Ovary (tissue), 9 donors: ENCODE data around the gene DNAJC21. TPM values are rescaled to one million over a fixed set of nuclear protein-coding genes. Genes with fewer than 3 reads are reported as not detected.

Source experiments
- DNase-seq, 5 donors: peaks; one replicate each; pipeline ENCODE4 v3.0.0-alpha.2; 2019 to 2020
- H3K27ac ChIP-seq, 2 donors: fragments of 200-600 bp; one replicate each; pipeline versions ENCODE4 v1.5.1 to v1.8.0; 2019 to 2022
- H3K27me3 ChIP-seq: fragments of 200-600 bp; one replicate; pipeline ENCODE4 v1.8.0; 2022
- H3K36me3 ChIP-seq: fragments of 200-600 bp; sonication (generic); one replicate; pipeline ENCODE4 v1.5.1; 2019
- H3K4me1 ChIP-seq: one replicate; pipeline ENCODE4 v1.8.1; 2013; ENCODE audit warnings: mild to moderate bottlenecking, moderate library complexity; ENCODE audit not compliant: insufficient read depth
- H3K4me3 ChIP-seq: fragments of 200-600 bp; sonication (generic); one replicate; pipeline ENCODE4 v1.5.1; 2017
- H3K9me3 ChIP-seq, 2 donors: fragments of 200-600 bp in 1 of 2; sonication (generic) in 1 of 2; one replicate each; pipeline versions ENCODE4 v1.5.1 to v1.8.1; 2013 to 2019; ENCODE audit warnings: mild to moderate bottlenecking in 1 of 2, moderate library complexity in 1 of 2
- EP300 ChIP-seq: sonication (generic); formaldehyde crosslinking; IDR thresholded peaks from one replicate; pipeline ENCODE4 v1.6.1; 2017; ENCODE audit warnings: antibody characterized with exemption
- POLR2A ChIP-seq: fragments of 450-650 bp; IDR thresholded peaks from one replicate; pipeline ENCODE4 v1.6.1; 2017; ENCODE audit warnings: antibody characterized with exemption, mild to moderate bottlenecking, moderate library complexity
- WGBS, 3 donors: extraction: QIAGEN DNeasy Blood & Tissue Kit in 1 of 3; methylation state at CpG; one replicate each; pipeline versions ENCODE4 v1.1.5 to v1.1.7; 2013 to 2017; 5-methylcytosine and 5-hydroxymethylcytosine counted together
- intact Hi-C, 4 donors: fragments of 100-400 bp; cut with DNase I; formaldehyde crosslinking; loops; one replicate each; pipeline versions ENCODE4 v1.11.0 to v1.15.1; 2022 to 2023
- polyA plus RNA-seq, 2 donors: library from polyadenylated mRNA; stranded (reverse); fragments of 200-250 nt in 1 of 2; fragments of 350-450 nt in 1 of 2; fragmentation: Illumina TruSeq in 1 of 2; extraction: RNeasy Lipid Tissue Mini Kit (QIAGEN cat#74804) in 1 of 2; gene quantifications; one replicate each; pipeline ENCODE4 v1.2.3, GENCODE V29; 2013 to 2014
- total RNA-seq, 7 donors: library from RNA; depleted of rRNA in 2 of 7; stranded (reverse); fragments of >200 nt in 2 of 7; fragmentation: NEBNext Ultra II Directional in 3 of 7; extraction: Animal tissue kit (Norgen Biotek cat#: 25700) in 3 of 7; gene quantifications; one replicate each; pipeline versions ENCODE4 v1.1.0 to v1.2.4, GENCODE V29; 2016 to 2023
- TF ChIP-seq, protein P1 (sequence below), 3 donors: fragments of 450-650 bp in 2 of 3; fragments of 200-600 bp in 1 of 3; IDR thresholded peaks; one replicate each; pipeline versions ENCODE4 v1.5.1 to v1.8.0; 2016 to 2022; ENCODE audit warnings: antibody characterized with exemption in 3 of 3, mild to moderate bottlenecking in 1 of 3
- donor health status: DM: no; HTN: no; CAD: no; lungs with moderate emphysema.
- donor health status: DM: no; HTN: no; CAD: no.
- donor health status: Bipolar disorder and iron deficiency.
- donor health status: DM: yes; HTN: yes; CAD: no.
- donor health status: DM: no; HTN: no; CAD: no.
- donor health status: DM: yes; HTN: yes; CAD: no.

DNAJC21 gene
- total and polyA plus RNA-seq, 9 donors = 19.4 to 38.7 (median 31.8) TPM

DNA sequence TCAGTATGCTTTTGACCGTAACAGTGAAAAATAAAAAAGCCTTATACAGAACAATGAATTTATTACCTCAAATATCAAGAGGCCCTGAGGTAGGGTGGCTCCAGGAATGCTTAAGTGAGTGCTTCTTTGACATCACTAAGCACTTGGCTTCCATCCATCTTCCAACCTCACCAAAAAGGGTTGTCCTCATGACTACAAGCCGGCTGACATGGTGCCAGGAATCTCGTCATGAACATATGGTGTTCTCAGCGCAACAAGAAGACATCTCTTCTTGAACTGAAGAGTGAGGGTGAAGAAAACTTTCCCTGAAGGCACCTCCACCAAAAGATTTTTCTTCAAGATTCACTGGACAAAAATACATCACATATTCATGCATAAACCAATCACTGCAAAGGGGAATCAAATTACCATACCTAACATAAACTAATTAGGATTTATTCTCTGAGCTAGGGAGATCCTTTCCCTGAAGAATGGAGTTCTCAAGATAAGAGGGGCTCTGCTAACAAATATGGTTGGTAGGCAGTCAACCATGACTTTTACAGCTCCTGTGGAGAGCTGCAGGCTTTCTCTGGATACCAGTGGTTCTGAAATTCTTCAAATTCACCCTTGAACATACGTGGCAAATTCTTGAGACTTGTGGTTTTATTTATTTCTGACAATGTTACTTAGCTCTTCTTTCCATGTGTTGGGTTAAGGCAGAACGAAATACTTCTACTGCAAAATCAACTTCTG lies 68.9 kb downstream of the DNAJC21 start:
- Histone ChIP-seq H3K36me3 (no peaks in the 10 kb centered on the region), H3K27ac (no peak overlapping the region), H3K4me3 (no peak overlapping the region), H3K9me3 (no peaks in the 10 kb centered on the region), H3K27me3 (no peaks in the 10 kb centered on the region), H3K4me1 (no peaks in the 10 kb centered on the region)
- TF ChIP-seq, protein P1, sequence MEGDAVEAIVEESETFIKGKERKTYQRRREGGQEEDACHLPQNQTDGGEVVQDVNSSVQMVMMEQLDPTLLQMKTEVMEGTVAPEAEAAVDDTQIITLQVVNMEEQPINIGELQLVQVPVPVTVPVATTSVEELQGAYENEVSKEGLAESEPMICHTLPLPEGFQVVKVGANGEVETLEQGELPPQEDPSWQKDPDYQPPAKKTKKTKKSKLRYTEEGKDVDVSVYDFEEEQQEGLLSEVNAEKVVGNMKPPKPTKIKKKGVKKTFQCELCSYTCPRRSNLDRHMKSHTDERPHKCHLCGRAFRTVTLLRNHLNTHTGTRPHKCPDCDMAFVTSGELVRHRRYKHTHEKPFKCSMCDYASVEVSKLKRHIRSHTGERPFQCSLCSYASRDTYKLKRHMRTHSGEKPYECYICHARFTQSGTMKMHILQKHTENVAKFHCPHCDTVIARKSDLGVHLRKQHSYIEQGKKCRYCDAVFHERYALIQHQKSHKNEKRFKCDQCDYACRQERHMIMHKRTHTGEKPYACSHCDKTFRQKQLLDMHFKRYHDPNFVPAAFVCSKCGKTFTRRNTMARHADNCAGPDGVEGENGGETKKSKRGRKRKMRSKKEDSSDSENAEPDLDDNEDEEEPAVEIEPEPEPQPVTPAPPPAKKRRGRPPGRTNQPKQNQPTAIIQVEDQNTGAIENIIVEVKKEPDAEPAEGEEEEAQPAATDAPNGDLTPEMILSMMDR (IDR thresholded peaks at IDR 0.05) = no peak
- TF ChIP-seq POLR2A (no peak), EP300 (no peak)
- intact Hi-C loops = no loop called here
- DNase-seq = no peak
- WGBS, 3 donors = 60 to 68% (median 63%) methylated on average over 6 of the region's 6 CpGs

DNA sequence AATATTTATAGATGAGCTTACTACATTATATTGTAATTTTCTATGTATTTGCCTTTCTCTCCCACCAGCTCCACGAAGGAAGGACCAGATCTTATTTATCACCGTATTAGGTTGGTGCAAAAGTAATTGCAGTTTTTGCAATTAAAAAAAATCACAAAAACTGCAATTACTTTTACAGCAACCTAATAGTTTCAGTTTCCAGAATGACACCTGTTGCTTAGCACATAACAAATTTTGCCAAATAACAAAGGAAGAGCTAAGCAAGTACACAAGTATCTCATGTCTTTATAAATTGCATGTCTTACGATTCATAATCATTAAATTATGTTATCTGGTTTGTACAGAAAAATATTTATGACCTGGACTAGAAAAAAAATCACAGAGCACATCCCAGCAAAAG lies 72.5 kb downstream of the DNAJC21 start:
- Histone ChIP-seq H3K9me3 (no peaks in the 10 kb centered on the region), H3K27me3 (no peaks in the 10 kb centered on the region), H3K4me3 (no peak overlapping the region), H3K36me3 (no peaks in the 10 kb centered on the region), H3K4me1 (no peaks in the 10 kb centered on the region), H3K27ac (no peak overlapping the region)
- TF ChIP-seq, protein P1 (IDR thresholded peaks at IDR 0.05) = no peak
- TF ChIP-seq EP300 (no peak), POLR2A (no peak)
- intact Hi-C loops = loop anchor here in 2 of 4 donors (5.0 to 10.0 kb wide), 2 partner anchors 520 to 527 kb away; no protein-coding TSS in a partner anchor
- 42 to 54% (median 54%) methylated on average over 3 of the region's 3 CpGs for WGBS, 3 donors
- DNase-seq = no peak

DNA sequence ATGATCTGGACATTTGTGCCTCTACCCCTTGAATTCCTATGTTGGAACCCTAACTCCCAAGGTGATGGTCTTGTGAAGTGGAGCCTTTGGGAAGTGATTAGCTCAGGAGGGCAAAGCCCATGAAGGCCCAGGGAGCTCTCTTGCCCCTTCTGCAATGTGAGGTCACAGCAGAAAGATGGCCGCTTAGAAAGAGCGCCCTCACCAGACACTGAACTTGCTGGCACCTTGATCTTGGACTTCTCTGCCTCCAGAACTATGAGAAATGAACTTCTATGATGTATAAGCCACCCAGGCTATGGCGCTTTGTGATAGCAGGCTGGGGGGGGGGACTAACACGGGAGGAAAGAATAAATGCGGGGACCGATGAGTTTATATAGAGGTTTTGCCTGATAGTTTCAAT lies 73.1 kb downstream of the DNAJC21 start:
- DNase-seq = no peak
- Histone ChIP-seq H3K27me3 (no peaks in the 10 kb centered on the region), H3K4me1 (no peaks in the 10 kb centered on the region), H3K9me3 (no peaks in the 10 kb centered on the region), H3K4me3 (no peak overlapping the region), H3K27ac (no peak overlapping the region), H3K36me3 (no peaks in the 10 kb centered on the region)
- intact Hi-C loops = loop anchor here in 2 of 4 donors (5.0 to 10.0 kb wide), 2 partner anchors 520 to 528 kb away; no protein-coding TSS in a partner anchor
- TF ChIP-seq, protein P1 (IDR thresholded peaks at IDR 0.05) = no peak
- no peak for TF ChIP-seq POLR2A
- no peak for TF ChIP-seq EP300
- WGBS, 3 donors = 86 to 90% (median 89%) methylated on average over 6 of the region's 6 CpGs

DNA sequence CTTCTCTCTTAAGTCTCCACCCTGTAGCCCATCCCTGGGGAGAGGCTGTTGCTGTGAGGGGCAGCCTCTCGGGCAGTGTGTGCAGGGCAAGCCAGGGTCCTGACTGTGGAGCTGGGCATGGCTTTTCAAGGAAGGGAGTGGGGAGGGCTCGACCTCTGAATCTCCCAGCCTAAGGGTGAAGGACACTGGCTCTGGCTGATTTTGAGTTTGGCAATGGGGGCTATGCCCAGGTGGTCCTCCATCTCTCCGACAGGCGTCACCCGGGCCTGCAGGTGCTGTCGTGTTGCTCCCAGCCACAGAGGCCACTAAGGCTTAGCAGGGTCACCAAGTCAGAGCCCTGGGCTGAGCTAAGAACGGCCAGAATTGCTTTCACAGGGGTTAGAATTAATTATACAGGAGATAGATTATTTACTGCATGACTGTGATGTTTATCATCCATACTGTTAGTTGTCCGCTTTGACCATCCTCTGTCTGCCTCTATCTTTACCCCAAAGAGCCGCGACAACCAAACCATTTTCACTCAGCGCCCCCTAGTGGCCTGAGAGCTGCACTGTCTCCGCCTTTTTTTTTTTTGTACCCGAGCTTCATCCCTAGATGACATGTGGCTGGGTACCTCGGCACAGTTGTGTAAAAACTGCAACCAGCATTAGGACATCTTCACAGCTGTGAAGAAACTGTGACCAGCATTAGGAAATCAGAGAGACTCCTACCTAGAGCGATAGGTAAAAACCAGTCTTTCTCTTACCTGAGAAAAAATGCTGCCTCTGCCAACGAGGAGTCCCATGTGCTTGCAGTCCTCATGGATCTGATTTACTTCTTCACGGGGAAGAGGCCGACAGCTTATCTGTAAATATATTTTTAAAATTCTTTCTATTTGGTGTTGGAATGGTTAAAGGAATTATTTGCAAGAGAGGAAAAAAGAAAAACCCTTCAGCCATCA lies 73.9 kb downstream of the DNAJC21 start:
- no peaks in the 10 kb centered on the region for H3K27me3 ChIP-seq
- intact Hi-C loops = loop anchor here in 2 of 4 donors (5.0 to 10.0 kb wide), 2 partner anchors 521 to 528 kb away; no protein-coding TSS in a partner anchor
- no peak overlapping the region for H3K4me3 ChIP-seq
- WGBS, 3 donors = 31 to 37% (median 31%) methylated on average over 18 of the region's 18 CpGs
- H3K9me3 ChIP-seq = no peaks in the 10 kb centered on the region
- no peak overlapping the region for H3K27ac ChIP-seq
- H3K36me3 ChIP-seq = no peaks in the 10 kb centered on the region
- no peaks in the 10 kb centered on the region for H3K4me1 ChIP-seq
- TF ChIP-seq, protein P1 (IDR thresholded peaks at IDR 0.05) = peak in 2 of 3 donors; percentile 27 to 34
- TF ChIP-seq EP300 = no peak
- peak; percentile 28 to 64 (median 61) for DNase-seq
